Pancreas (tissue), 10 donors: Measurements from ENCODE around the gene GTF3C1. TPM values are rescaled to one million over a fixed set of nuclear protein-coding genes. Genes with fewer than 3 reads are reported as not detected.

Source experiments
- ATAC-seq, 4 donors: fragments of 200-7000 bp; cut with Tn5 transposase; one replicate each; pipeline versions ENCODE4 v1.8.0 to v1.9.1; 2020; ENCODE audit warnings: mild to moderate bottlenecking in 4 of 4, moderate library complexity in 4 of 4
- DNase-seq, 6 donors: peaks; one replicate each; pipeline ENCODE4 v3.0.0-alpha.2; 2020
- FAIRE-seq: peaks from 2 replicates; lab custom pipeline; 2012; peaks lifted over from hg19 to GRCh38; lab: Jason Lieb, UNC
- H3K27ac ChIP-seq, 4 donors: fragments of 200-600 bp; sonication (generic); 1 replicate in 3 of 4; 2 replicates in 1 of 4; pipeline versions ENCODE4 v1.5.0 to v1.8.0; 2020
- H3K27me3 ChIP-seq, 4 donors: fragments of 200-600 bp; one replicate each; pipeline ENCODE4 v1.8.0; 2021
- H3K36me3 ChIP-seq, 3 donors: fragments of 200-600 bp; sonication (generic) in 1 of 3; one replicate each; pipeline versions ENCODE4 v1.5.0 to v1.8.0; 2020 to 2021
- H3K4me1 ChIP-seq, 3 donors: fragments of 200-600 bp; one replicate each; pipeline ENCODE4 v1.8.0; 2021
- H3K4me3 ChIP-seq, 4 donors: fragments of 200-600 bp; sonication (generic) in 2 of 4; one replicate each; pipeline versions ENCODE4 v1.5.0 to v1.8.0; 2020 to 2021
- H3K9me3 ChIP-seq, 4 donors: fragments of 200-600 bp; one replicate each; pipeline ENCODE4 v1.8.0; 2021
- CTCF ChIP-seq, 4 donors: fragments of 200-600 bp; sonication (generic) in 3 of 4; IDR thresholded peaks; one replicate each; pipeline versions ENCODE4 v1.5.0 to v1.8.0; 2021; ENCODE audit warnings: antibody characterized with exemption in 4 of 4
- WGBS, 2 donors: extraction: QIAGEN DNeasy Blood & Tissue Kit; methylation state at CpG; one replicate each; pipeline ENCODE4 v1.1.7; 2013; 5-methylcytosine and 5-hydroxymethylcytosine counted together
- intact Hi-C, 3 donors: fragments of 100-400 bp; cut with DNase I; formaldehyde crosslinking; loops; one replicate each; pipeline versions ENCODE4 v1.11.1 to v1.14.2; 2022
- polyA plus RNA-seq, 2 donors: library from polyadenylated mRNA; stranded (reverse); fragments of 200-250 nt; gene quantifications; one replicate each; pipeline ENCODE4 v1.2.3, GENCODE V29; 2013
- total RNA-seq, 6 donors: library from RNA; stranded (reverse); fragmentation: NEBNext Ultra II Directional in 4 of 6; extraction: Animal tissue kit (Norgen Biotek cat#: 25700) in 4 of 6; gene quantifications; one replicate each; pipeline versions ENCODE4 v1.2.1 to v1.2.4, GENCODE V29; 2021 to 2023
- donor health status: healthy with polysubstance abuse.
- donor health status: DM: no; HTN: no; CAD: no; lungs with moderate emphysema.
- donor health status: DM: no; HTN: no; CAD: no.
- donor health status: control.
- donor health status: control.
- donor health status: Bipolar disorder and iron deficiency.
- donor health status: DM: yes; HTN: yes; CAD: no.
- donor health status: DM: no; HTN: no; CAD: no.
- donor health status: DM: no; HTN: no; CAD: no.
- donor health status: DM: yes; HTN: yes; CAD: no.

Gene GTF3C1
- total and polyA plus RNA-seq, 8 donors: 31.5 to 113 (median 43.8) TPM

- no peak for ATAC-seq
- Histone ChIP-seq H3K4me1 (no peaks in the 10 kb centered on the region), H3K4me3 (no peak overlapping the region), H3K27ac (no peak overlapping the region), H3K9me3 (no peaks in the 10 kb centered on the region), H3K36me3 (peaks cover 5 to 83% (median 63%) of the 10 kb centered on the region in 3 donors), H3K27me3 (no peaks in the 10 kb centered on the region)
- no peak for FAIRE-seq
- WGBS, 2 donors: 91 to 92% methylated on average over 7 of the region's 7 CpGs
- no peak for DNase-seq
- no peak for TF ChIP-seq CTCF (IDR thresholded peaks at IDR 0.05)
- intact Hi-C loops: no loop called here
These were observed 59.8 kb downstream of the GTF3C1 start for GRCh38 chr16:27489906-27490305.

GRCh38 chr16:27489421-27489820 is 60.3 kb downstream of the GTF3C1 start:
- Histone ChIP-seq H3K27me3 (no peaks in the 10 kb centered on the region), H3K9me3 (no peaks in the 10 kb centered on the region), H3K4me3 (no peak overlapping the region), H3K27ac (no peak overlapping the region), H3K36me3 (peaks cover 5 to 83% (median 66%) of the 10 kb centered on the region in 3 donors), H3K4me1 (no peaks in the 10 kb centered on the region)
- no peak for FAIRE-seq
- no peak for ATAC-seq
- no peak for DNase-seq
- TF ChIP-seq CTCF (IDR thresholded peaks at IDR 0.05): no peak
- 96 to 98% methylated on average over 21 of the region's 21 CpGs for whole genome bisulfite sequencing, 2 donors
- intact Hi-C loops: no loop called here

- H3K27me3 ChIP-seq: no peaks in the 10 kb centered on the region
- no peak overlapping the region for H3K27ac ChIP-seq
- intact Hi-C loops: no loop called here
- H3K9me3 ChIP-seq: no peaks in the 10 kb centered on the region
- no peak for ATAC-seq
- H3K4me1 ChIP-seq: no peaks in the 10 kb centered on the region
- DNase-seq: no peak
- H3K36me3 ChIP-seq: peaks cover 8 to 92% (median 60%) of the 10 kb centered on the region in 3 donors
- H3K4me3 ChIP-seq: no peak overlapping the region
- no peak for TF ChIP-seq CTCF (IDR thresholded peaks at IDR 0.05)
- 66 to 74% methylated on average over 3 of the region's 3 CpGs for WGBS, 2 donors
- FAIRE-seq: no peak
These were observed 63.0 kb downstream of the GTF3C1 start for GRCh38 chr16:27486760-27487159.

GRCh38 chr16:27486344-27486743 is 63.4 kb downstream of the GTF3C1 start:
- H3K4me3 ChIP-seq: no peak overlapping the region
- intact Hi-C loops: no loop called here
- no peaks in the 10 kb centered on the region for H3K4me1 ChIP-seq
- H3K9me3 ChIP-seq: no peaks in the 10 kb centered on the region
- ATAC-seq (peak in 1 of 4 donors; percentile 45), DNase-seq (peak in 1 of 6 donors; percentile 32), FAIRE-seq (no peak)
- no peak for TF ChIP-seq CTCF (IDR thresholded peaks at IDR 0.05)
- H3K27ac ChIP-seq: no peak overlapping the region
- peaks cover 8 to 92% (median 62%) of the 10 kb centered on the region in 3 donors for H3K36me3 ChIP-seq
- WGBS, 2 donors: 64 to 70% methylated on average over 8 of the region's 8 CpGs
- no peaks in the 10 kb centered on the region for H3K27me3 ChIP-seq

GRCh38 chr16:27485811-27486210 is 63.9 kb downstream of the GTF3C1 start:
- Histone ChIP-seq H3K9me3 (no peaks in the 10 kb centered on the region), H3K4me1 (no peaks in the 10 kb centered on the region), H3K36me3 (peaks cover 8 to 91% (median 62%) of the 10 kb centered on the region in 3 donors), H3K27me3 (no peaks in the 10 kb centered on the region), H3K27ac (no peak overlapping the region), H3K4me3 (no peak overlapping the region)
- no peak for TF ChIP-seq CTCF (IDR thresholded peaks at IDR 0.05)
- 95% methylated on average over 11 of the region's 11 CpGs for WGBS, 2 donors
- DNase-seq (peak in 1 of 6 donors; percentile 45), FAIRE-seq (no peak), ATAC-seq (no peak)
- intact Hi-C loops: no loop called here
